ENCODE measurements around the gene SLC22A1.
A peak's percentile ranks its signal among the peaks of the same experiment; 100 is the strongest.
"Not testable (repeated sequence)": the region's sequence is repeated elsewhere in the genome, so short reads cannot be mapped to it uniquely, and the experiment has no call there.

SLC22A1 gene

DNA sequence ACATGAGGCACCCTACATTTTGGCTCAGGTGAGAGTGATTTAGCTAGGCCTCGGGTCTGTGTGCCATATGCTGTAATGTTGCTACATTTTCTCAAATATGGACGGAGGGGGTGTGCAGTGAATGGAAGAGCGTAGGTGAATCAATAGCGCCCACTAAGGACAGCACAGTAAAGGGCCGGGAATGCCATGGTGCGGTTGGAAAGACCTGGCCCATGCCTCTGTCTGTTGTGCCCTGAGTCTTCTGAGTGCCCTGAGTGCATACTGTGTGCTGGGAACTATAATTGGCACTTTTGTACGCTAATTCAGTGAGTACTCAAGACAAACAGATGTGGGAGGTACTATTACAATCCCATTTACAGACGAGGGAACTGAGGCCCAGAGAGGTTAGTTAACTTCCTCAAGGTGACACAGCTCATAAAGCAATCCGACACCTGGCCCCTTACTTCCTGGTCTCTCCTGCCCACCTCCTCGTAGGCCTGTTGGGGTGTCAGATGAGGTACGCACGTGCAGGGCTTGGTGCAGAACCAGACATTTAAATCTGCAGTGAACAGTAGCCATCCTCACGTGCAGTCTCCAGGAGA is 17.3 kb downstream of the SLC22A1 start:
- H3K4me1 ChIP-seq (ENCODE audit: control insufficient read depth, insufficient read depth, low read depth, low read length) = peaks cover 11% of the 10 kb centered on the region
- H3K23ac ChIP-seq (ENCODE audit: low read length in 2 of 2) = no peak overlapping the region
- H3K9ac ChIP-seq (ENCODE audit: low read length) = peak overlapping the region; percentile 33
- H3K4ac ChIP-seq (ENCODE audit: low read depth in 1 of 2, low read length in 2 of 2) = no peak overlapping the region
- WGBS = 90% methylated on average over 13 of the region's 13 CpGs
- H3K4me3 ChIP-seq (ENCODE audit: insufficient read depth in 1 of 2, low read depth in 1 of 2, low read length in 2 of 2) = no peak overlapping the region
- no peak overlapping the region for H2BK15ac ChIP-seq (ENCODE audit: low read depth, poor library complexity, severe bottlenecking)
- H3K36me3 ChIP-seq (ENCODE audit: control insufficient read depth in 1 of 2, insufficient read depth in 2 of 2, low read depth in 1 of 2, low read length in 2 of 2) = peaks cover 3 to 16% of the 10 kb centered on the region in 2 experiments
- peak overlapping the region; percentile 19 for H3K27ac ChIP-seq (ENCODE audit: low read length, poor library complexity, severe bottlenecking)
- peak overlapping the region; percentile 34 for H4K91ac ChIP-seq (ENCODE audit: low read length)
- H2BK120ac ChIP-seq (ENCODE audit: low read depth, low read length) = no peak overlapping the region
- H3K4me2 ChIP-seq (ENCODE audit: low read length, poor library complexity, severe bottlenecking) = no peak overlapping the region
- H3K14ac ChIP-seq (ENCODE audit: low read length in 2 of 2) = no peak overlapping the region
- H2AK5ac ChIP-seq (ENCODE audit: low read length, severe bottlenecking) = peak overlapping the region; percentile 1
- no peak overlapping the region for H4K8ac ChIP-seq (ENCODE audit: low read length)
- H3K79me1 ChIP-seq (replicated peaks; ENCODE audit: low read length, poor library complexity, severe bottlenecking) = no peaks in the 10 kb centered on the region
- no peak overlapping the region for H2AFZ ChIP-seq (ENCODE audit: low read depth, low read length)
- H3K9me3 ChIP-seq (ENCODE audit: control insufficient read depth, low read length) = no peaks in the 10 kb centered on the region
- no peak overlapping the region for H2BK5ac ChIP-seq (ENCODE audit: low read depth, low read length, poor library complexity, severe bottlenecking)
- H3K18ac ChIP-seq (ENCODE audit: low read depth in 1 of 2, low read length in 2 of 2) = no peak overlapping the region
- H3K27me3 ChIP-seq (ENCODE audit: control insufficient read depth in 1 of 2, insufficient read depth in 1 of 2, low read length in 2 of 2) = no peaks in the 10 kb centered on the region
- no peak for DNase-seq
- no peak overlapping the region for H2BK12ac ChIP-seq (ENCODE audit: low read length in 2 of 2)

GRCh38 chr6:160139420-160139851 is 17.8 kb downstream of the SLC22A1 start:
- Histone ChIP-seq H2AFZ (ENCODE audit: low read depth, low read length) (no peak overlapping the region), H3K4me1 (ENCODE audit: control insufficient read depth, insufficient read depth, low read depth, low read length) (peaks cover 11% of the 10 kb centered on the region), H3K23ac (ENCODE audit: low read length in 2 of 2) (no peak overlapping the region), H3K27me3 (ENCODE audit: control insufficient read depth in 1 of 2, insufficient read depth in 1 of 2, low read length in 2 of 2) (no peaks in the 10 kb centered on the region), H2AK5ac (ENCODE audit: low read length, severe bottlenecking) (no peak overlapping the region), H4K8ac (ENCODE audit: low read length) (peak overlapping the region; percentile 48), H3K4me3 (ENCODE audit: insufficient read depth in 1 of 2, low read depth in 1 of 2, low read length in 2 of 2) (no peak overlapping the region), H3K79me1 (replicated peaks; ENCODE audit: low read length, poor library complexity, severe bottlenecking) (no peaks in the 10 kb centered on the region), H4K91ac (ENCODE audit: low read length) (peak overlapping the region; percentile 34), H3K9ac (ENCODE audit: low read length) (no peak overlapping the region), H2BK120ac (ENCODE audit: low read depth, low read length) (no peak overlapping the region), H2BK12ac (ENCODE audit: low read length in 2 of 2) (no peak overlapping the region), H3K18ac (ENCODE audit: low read depth in 1 of 2, low read length in 2 of 2) (no peak overlapping the region), H2BK15ac (ENCODE audit: low read depth, poor library complexity, severe bottlenecking) (no peak overlapping the region), H3K4me2 (ENCODE audit: low read length, poor library complexity, severe bottlenecking) (no peak overlapping the region), H3K27ac (ENCODE audit: low read length, poor library complexity, severe bottlenecking) (peak overlapping the region; percentile 19), H3K14ac (ENCODE audit: low read length in 2 of 2) (no peak overlapping the region), H2BK5ac (ENCODE audit: low read depth, low read length, poor library complexity, severe bottlenecking) (no peak overlapping the region), H3K4ac (ENCODE audit: low read depth in 1 of 2, low read length in 2 of 2) (no peak overlapping the region), H3K9me3 (ENCODE audit: control insufficient read depth, low read length) (no peaks in the 10 kb centered on the region), H3K36me3 (ENCODE audit: control insufficient read depth in 1 of 2, insufficient read depth in 2 of 2, low read depth in 1 of 2, low read length in 2 of 2) (peaks cover 4 to 14% of the 10 kb centered on the region in 2 experiments)
- DNase-seq = peak; percentile 79
- 77% methylated on average over 12 of the region's 12 CpGs for WGBS

GRCh38 chr6:160140493-160140892 is 18.9 kb downstream of the SLC22A1 start:
- not testable (repeated sequence) for H2BK5ac ChIP-seq (ENCODE audit: low read depth, low read length, poor library complexity, severe bottlenecking); H3K9me3 ChIP-seq (ENCODE audit: control insufficient read depth, low read length); H3K4ac ChIP-seq (ENCODE audit: low read depth in 1 of 2, low read length in 2 of 2); H3K4me3 ChIP-seq (ENCODE audit: insufficient read depth in 1 of 2, low read depth in 1 of 2, low read length in 2 of 2); H4K8ac ChIP-seq (ENCODE audit: low read length); H2BK120ac ChIP-seq (ENCODE audit: low read depth, low read length); H2BK12ac ChIP-seq (ENCODE audit: low read length in 2 of 2); H3K27me3 ChIP-seq (ENCODE audit: control insufficient read depth in 1 of 2, insufficient read depth in 1 of 2, low read length in 2 of 2); H3K14ac ChIP-seq (ENCODE audit: low read length in 2 of 2); H2AFZ ChIP-seq (ENCODE audit: low read depth, low read length); H3K9ac ChIP-seq (ENCODE audit: low read length); H3K79me1 ChIP-seq (replicated peaks; ENCODE audit: low read length, poor library complexity, severe bottlenecking); H4K91ac ChIP-seq (ENCODE audit: low read length); H3K27ac ChIP-seq (ENCODE audit: low read length, poor library complexity, severe bottlenecking); H3K23ac ChIP-seq (ENCODE audit: low read length in 2 of 2); H3K4me2 ChIP-seq (ENCODE audit: low read length, poor library complexity, severe bottlenecking); H3K18ac ChIP-seq (ENCODE audit: low read depth in 1 of 2, low read length in 2 of 2); DNase-seq; H2BK15ac ChIP-seq (ENCODE audit: low read depth, poor library complexity, severe bottlenecking)
- Histone ChIP-seq H2AK5ac (ENCODE audit: low read length, severe bottlenecking) (peak overlapping the region; percentile 33), H3K36me3 (ENCODE audit: control insufficient read depth in 1 of 2, insufficient read depth in 2 of 2, low read depth in 1 of 2, low read length in 2 of 2) (peaks cover 4 to 14% of the 10 kb centered on the region in 2 experiments), H3K4me1 (ENCODE audit: control insufficient read depth, insufficient read depth, low read depth, low read length) (peaks cover 11% of the 10 kb centered on the region)
- 92% methylated on average over 2 of the region's 3 CpGs for WGBS

DNA sequence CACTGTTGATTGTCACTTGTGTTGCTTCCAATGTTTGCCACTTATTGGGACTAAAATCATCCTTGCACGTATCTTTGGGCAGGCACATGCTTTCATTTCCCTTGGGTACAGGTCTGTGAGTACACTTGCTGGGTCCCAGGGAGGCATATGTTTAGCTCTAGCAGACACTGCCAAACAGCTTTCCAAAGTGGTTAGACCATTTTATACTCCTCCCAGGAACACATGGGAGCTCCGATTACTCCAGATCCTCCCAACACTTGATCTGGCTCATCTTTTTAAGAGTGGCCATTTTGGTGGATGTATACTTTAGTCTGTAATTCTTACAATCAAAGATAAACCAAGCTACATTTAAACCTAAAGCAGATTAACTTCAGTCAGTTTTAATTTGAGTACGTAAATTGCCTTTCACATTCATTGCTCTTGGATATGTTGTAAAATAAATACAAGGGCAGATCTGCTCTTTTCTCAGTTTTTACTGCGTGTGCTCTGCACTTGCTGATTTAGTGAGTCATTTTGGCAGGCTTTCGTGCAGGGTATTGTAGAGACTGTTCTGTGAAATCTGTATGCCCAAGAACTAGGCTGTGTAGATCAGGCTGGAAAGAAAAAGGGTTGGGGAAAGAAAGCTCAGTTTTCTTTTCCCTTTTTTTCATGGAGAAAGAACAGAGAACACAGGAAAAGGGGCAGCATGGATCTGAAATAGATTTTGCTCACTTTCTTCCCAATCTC is 19.5 kb downstream of the SLC22A1 start:
- no peak overlapping the region for H2AK5ac ChIP-seq (ENCODE audit: low read length, severe bottlenecking)
- 88% methylated on average over 4 of the region's 5 CpGs for WGBS
- no peaks in the 10 kb centered on the region for H3K27me3 ChIP-seq (ENCODE audit: control insufficient read depth in 1 of 2, insufficient read depth in 1 of 2, low read length in 2 of 2)
- no peak overlapping the region for H3K18ac ChIP-seq (ENCODE audit: low read depth in 1 of 2, low read length in 2 of 2)
- H3K23ac ChIP-seq (ENCODE audit: low read length in 2 of 2) = no peak overlapping the region
- peaks cover 4 to 10% of the 10 kb centered on the region in 2 experiments for H3K36me3 ChIP-seq (ENCODE audit: control insufficient read depth in 1 of 2, insufficient read depth in 2 of 2, low read depth in 1 of 2, low read length in 2 of 2)
- DNase-seq = no peak
- H2BK120ac ChIP-seq (ENCODE audit: low read depth, low read length) = no peak overlapping the region
- no peaks in the 10 kb centered on the region for H3K79me1 ChIP-seq (replicated peaks; ENCODE audit: low read length, poor library complexity, severe bottlenecking)
- H3K14ac ChIP-seq (ENCODE audit: low read length in 2 of 2) = no peak overlapping the region
- H2BK12ac ChIP-seq (ENCODE audit: low read length in 2 of 2) = no peak overlapping the region
- H3K4me2 ChIP-seq (ENCODE audit: low read length, poor library complexity, severe bottlenecking) = no peak overlapping the region
- no peaks in the 10 kb centered on the region for H3K9me3 ChIP-seq (ENCODE audit: control insufficient read depth, low read length)
- peak overlapping the region; percentile 17 for H3K9ac ChIP-seq (ENCODE audit: low read length)
- H2AFZ ChIP-seq (ENCODE audit: low read depth, low read length) = no peak overlapping the region
- peak overlapping the region; percentile 16 for H3K27ac ChIP-seq (ENCODE audit: low read length, poor library complexity, severe bottlenecking)
- H4K8ac ChIP-seq (ENCODE audit: low read length) = no peak overlapping the region
- H3K4me1 ChIP-seq (ENCODE audit: control insufficient read depth, insufficient read depth, low read depth, low read length) = peaks cover 11% of the 10 kb centered on the region
- H4K91ac ChIP-seq (ENCODE audit: low read length) = no peak overlapping the region
- H2BK15ac ChIP-seq (ENCODE audit: low read depth, poor library complexity, severe bottlenecking) = no peak overlapping the region
- H3K4ac ChIP-seq (ENCODE audit: low read depth in 1 of 2, low read length in 2 of 2) = no peak overlapping the region
- H2BK5ac ChIP-seq (ENCODE audit: low read depth, low read length, poor library complexity, severe bottlenecking) = no peak overlapping the region
- H3K4me3 ChIP-seq (ENCODE audit: insufficient read depth in 1 of 2, low read depth in 1 of 2, low read length in 2 of 2) = no peak overlapping the region

Data from mesenchymal stem cell (in vitro differentiated cells and primary cell).